ENCODE measurements around the gene ZFAND3.

The ZFAND3 gene

DNA sequence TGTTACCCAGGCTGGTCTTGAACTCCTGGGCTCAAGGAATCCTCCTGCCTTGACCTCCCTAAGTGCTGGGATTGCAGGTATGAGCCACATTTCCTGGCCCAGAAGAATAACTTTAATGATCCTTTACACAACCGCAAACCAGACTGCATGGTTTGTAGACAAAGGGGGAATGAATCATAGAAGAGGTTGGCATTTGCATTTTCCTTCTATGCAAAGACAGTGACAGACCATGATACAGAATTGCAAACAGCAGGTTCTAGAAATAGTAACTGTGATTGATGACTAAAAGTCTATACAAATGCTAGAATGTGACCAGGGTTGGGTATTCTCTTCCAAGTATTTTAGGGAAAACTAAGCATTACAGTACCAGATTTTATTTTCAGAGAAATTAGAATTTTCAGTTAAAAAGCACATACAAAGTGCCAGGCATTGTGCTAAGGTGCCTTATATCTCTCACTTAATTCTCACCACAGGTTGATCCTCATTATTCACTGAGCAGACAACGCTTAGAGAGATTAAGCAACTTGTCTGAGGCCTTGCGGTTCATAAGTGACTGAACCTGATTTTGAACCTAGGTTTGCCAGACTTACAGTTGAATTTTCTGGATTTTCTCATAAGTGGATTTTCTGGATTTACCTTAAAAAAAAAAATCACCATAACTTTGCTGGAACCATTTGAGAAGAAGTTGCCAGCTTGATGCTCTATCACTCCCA, 146.6 kb downstream of the ZFAND3 start:
- no peak overlapping the region for H3K4me3 ChIP-seq (ENCODE audit: low read depth, low read length)
- DNase-seq, result no peak
- no peaks in the 10 kb centered on the region for H3K27me3 ChIP-seq
- no peaks in the 10 kb centered on the region for H3K9me3 ChIP-seq
- no peaks in the 10 kb centered on the region for H3K4me1 ChIP-seq
- TF ChIP-seq, protein P1, sequence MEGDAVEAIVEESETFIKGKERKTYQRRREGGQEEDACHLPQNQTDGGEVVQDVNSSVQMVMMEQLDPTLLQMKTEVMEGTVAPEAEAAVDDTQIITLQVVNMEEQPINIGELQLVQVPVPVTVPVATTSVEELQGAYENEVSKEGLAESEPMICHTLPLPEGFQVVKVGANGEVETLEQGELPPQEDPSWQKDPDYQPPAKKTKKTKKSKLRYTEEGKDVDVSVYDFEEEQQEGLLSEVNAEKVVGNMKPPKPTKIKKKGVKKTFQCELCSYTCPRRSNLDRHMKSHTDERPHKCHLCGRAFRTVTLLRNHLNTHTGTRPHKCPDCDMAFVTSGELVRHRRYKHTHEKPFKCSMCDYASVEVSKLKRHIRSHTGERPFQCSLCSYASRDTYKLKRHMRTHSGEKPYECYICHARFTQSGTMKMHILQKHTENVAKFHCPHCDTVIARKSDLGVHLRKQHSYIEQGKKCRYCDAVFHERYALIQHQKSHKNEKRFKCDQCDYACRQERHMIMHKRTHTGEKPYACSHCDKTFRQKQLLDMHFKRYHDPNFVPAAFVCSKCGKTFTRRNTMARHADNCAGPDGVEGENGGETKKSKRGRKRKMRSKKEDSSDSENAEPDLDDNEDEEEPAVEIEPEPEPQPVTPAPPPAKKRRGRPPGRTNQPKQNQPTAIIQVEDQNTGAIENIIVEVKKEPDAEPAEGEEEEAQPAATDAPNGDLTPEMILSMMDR (IDR thresholded peaks at IDR 0.05; ENCODE audit: low read depth, low read length), result no peak
- H3K36me3 ChIP-seq, result no peaks in the 10 kb centered on the region

DNA sequence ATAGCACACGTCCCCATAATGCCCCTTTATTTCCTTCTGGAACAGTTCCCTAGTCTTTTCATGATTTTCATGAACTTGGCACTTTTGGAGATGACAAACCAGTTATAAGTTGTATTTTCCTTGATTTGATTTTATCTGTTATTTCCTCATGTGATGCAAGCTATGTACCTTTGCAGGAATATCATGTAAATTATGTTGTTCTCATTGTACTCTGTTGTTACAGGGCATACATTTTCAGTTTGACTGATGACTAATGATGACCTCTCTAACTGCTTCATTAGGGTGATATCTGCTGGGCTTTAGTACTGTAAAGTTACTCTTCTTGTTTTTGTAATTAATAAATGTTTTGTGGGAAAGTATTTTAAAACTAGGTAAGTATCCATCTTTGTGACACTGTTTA, 147.3 kb downstream of the ZFAND3 start:
- no peak overlapping the region for H3K4me3 ChIP-seq (ENCODE audit: low read depth, low read length)
- H3K9me3 ChIP-seq, result no peaks in the 10 kb centered on the region
- H3K36me3 ChIP-seq, result no peaks in the 10 kb centered on the region
- TF ChIP-seq, protein P1 (IDR thresholded peaks at IDR 0.05; ENCODE audit: low read depth, low read length), result no peak
- H3K27me3 ChIP-seq, result no peaks in the 10 kb centered on the region
- DNase-seq, result no peak
- no peaks in the 10 kb centered on the region for H3K4me1 ChIP-seq

GRCh38 chr6:37967651-37968050, 148.1 kb downstream of the ZFAND3 start:
- Histone ChIP-seq H3K27me3 (no peaks in the 10 kb centered on the region), H3K36me3 (no peaks in the 10 kb centered on the region)
- DNase-seq, result no peak

GRCh38 chr6:37971266-37971665, 151.7 kb downstream of the ZFAND3 start:
- Histone ChIP-seq H3K4me3 (ENCODE audit: low read depth, low read length) (no peak overlapping the region), H3K27me3 (no peaks in the 10 kb centered on the region), H3K4me1 (no peaks in the 10 kb centered on the region), H3K36me3 (no peaks in the 10 kb centered on the region), H3K9me3 (no peaks in the 10 kb centered on the region)
- TF ChIP-seq, protein P1 (IDR thresholded peaks at IDR 0.05; ENCODE audit: low read depth, low read length), result no peak
- no peak for DNase-seq

More at GRCh38 chr6:37967651-37968050, 148.1 kb downstream of the ZFAND3 start:
- Histone ChIP-seq H3K4me3 (ENCODE audit: low read depth, low read length) (no peak overlapping the region), H3K4me1 (no peaks in the 10 kb centered on the region), H3K9me3 (no peaks in the 10 kb centered on the region)
- TF ChIP-seq, protein P1 (IDR thresholded peaks at IDR 0.05; ENCODE audit: low read depth, low read length), result no peak

GRCh38 chr6:37971711-37972390, 152.3 kb downstream of the ZFAND3 start:
- Histone ChIP-seq H3K4me1 (no peaks in the 10 kb centered on the region), H3K36me3 (no peaks in the 10 kb centered on the region), H3K4me3 (ENCODE audit: low read depth, low read length) (no peak overlapping the region)

More at GRCh38 chr6:37971711-37972390, 152.3 kb downstream of the ZFAND3 start:
- Histone ChIP-seq H3K9me3 (no peaks in the 10 kb centered on the region), H3K27me3 (no peaks in the 10 kb centered on the region)
- DNase-seq, result no peak
- TF ChIP-seq, protein P1 (IDR thresholded peaks at IDR 0.05; ENCODE audit: low read depth, low read length), result no peak
